Gastroesophageal sphincter (tissue), 3 donors: Measurements from ENCODE around the gene TXNL4B.

ENCODE experiments used
- POLR2A ChIP-seq, 2 donors: fragments of 450-650 bp; IDR thresholded peaks; one replicate each; pipeline ENCODE4 v1.6.1; 2017; ENCODE audit warnings: antibody characterized with exemption in 2 of 2, mild to moderate bottlenecking in 2 of 2, moderate library complexity in 1 of 2
- TF ChIP-seq, protein P1 (sequence below), 4 experiments: fragments of 200-600 bp in 2 of 4; fragments of 450-650 bp in 2 of 4; sonication (generic) in 1 of 4; IDR thresholded peaks; one replicate each; pipeline ENCODE4 v1.5.1; 2017 to 2019; ENCODE audit warnings: antibody characterized with exemption in 4 of 4, mild to moderate bottlenecking in 2 of 4, moderate library complexity in 2 of 4

DNA sequence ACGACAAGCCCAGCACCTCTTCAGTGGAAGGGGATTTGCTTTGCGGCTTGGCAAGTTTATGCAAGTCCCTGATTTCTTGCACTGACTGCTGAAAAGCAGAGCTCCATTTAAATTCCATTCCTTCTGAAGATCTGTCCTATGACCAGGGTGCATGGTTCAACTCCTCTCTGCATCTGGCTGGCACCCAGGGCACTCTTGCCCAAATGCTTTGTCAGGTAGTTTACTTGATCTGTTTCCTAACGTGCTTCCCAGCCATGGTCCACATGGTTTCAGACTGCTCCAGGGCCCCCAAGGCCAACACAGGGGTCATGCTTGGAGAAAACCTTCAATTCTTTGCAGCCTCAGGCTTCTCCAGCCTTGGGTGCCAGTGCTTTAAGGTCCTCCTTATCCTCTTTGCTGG lies 50.4 kb downstream of the TXNL4B start:
- TF ChIP-seq, protein P1, sequence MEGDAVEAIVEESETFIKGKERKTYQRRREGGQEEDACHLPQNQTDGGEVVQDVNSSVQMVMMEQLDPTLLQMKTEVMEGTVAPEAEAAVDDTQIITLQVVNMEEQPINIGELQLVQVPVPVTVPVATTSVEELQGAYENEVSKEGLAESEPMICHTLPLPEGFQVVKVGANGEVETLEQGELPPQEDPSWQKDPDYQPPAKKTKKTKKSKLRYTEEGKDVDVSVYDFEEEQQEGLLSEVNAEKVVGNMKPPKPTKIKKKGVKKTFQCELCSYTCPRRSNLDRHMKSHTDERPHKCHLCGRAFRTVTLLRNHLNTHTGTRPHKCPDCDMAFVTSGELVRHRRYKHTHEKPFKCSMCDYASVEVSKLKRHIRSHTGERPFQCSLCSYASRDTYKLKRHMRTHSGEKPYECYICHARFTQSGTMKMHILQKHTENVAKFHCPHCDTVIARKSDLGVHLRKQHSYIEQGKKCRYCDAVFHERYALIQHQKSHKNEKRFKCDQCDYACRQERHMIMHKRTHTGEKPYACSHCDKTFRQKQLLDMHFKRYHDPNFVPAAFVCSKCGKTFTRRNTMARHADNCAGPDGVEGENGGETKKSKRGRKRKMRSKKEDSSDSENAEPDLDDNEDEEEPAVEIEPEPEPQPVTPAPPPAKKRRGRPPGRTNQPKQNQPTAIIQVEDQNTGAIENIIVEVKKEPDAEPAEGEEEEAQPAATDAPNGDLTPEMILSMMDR (IDR thresholded peaks at IDR 0.05): no peak
- TF ChIP-seq POLR2A (IDR thresholded peaks at IDR 0.05): no peak
